Urinary bladder (tissue), 4 donors: ENCODE results near the gene XRRA1. TPM values are rescaled to one million over a fixed set of nuclear protein-coding genes. Genes with fewer than 3 reads are reported as not detected.
A peak's percentile ranks its signal among the peaks of the same experiment; 100 is the strongest.
"Not testable (repeated sequence)": the region's sequence is repeated elsewhere in the genome, so short reads cannot be mapped to it uniquely, and the experiment has no call there.

Source experiments
- DNase-seq: peaks from one replicate; pipeline ENCODE4 v3.0.0-alpha.2; 2015; ENCODE audit errors: extremely low spot score
- H3K27ac ChIP-seq: one replicate; pipeline ENCODE4 v1.5.1; 2013; ENCODE audit warnings: low read depth, mild to moderate bottlenecking, moderate library complexity
- H3K36me3 ChIP-seq: one replicate; pipeline ENCODE4 v1.6.1; 2013; ENCODE audit warnings: mild to moderate bottlenecking, moderate library complexity; ENCODE audit not compliant: insufficient read depth
- H3K4me1 ChIP-seq: one replicate; pipeline ENCODE4 v1.6.1; 2013; ENCODE audit warnings: mild to moderate bottlenecking, moderate library complexity; ENCODE audit not compliant: insufficient read depth
- H3K4me3 ChIP-seq: one replicate; pipeline ENCODE4 v1.5.1; 2013; ENCODE audit warnings: low read depth, low read length
- WGBS: extraction: QIAGEN DNeasy Blood & Tissue Kit; methylation state at CpG from one replicate; pipeline ENCODE4 v1.1.7; 2013; 5-methylcytosine and 5-hydroxymethylcytosine counted together
- polyA plus RNA-seq: library from polyadenylated mRNA; stranded (reverse); fragments of 200-250 nt; gene quantifications from one replicate; pipeline ENCODE4 v1.2.3, GENCODE V29; 2013
- total RNA-seq: library from RNA; depleted of rRNA; stranded (reverse); fragments of >200 nt; gene quantifications from one replicate; pipeline ENCODE4 v1.2.3, GENCODE V29; 2014
- donor health status: healthy with polysubstance abuse.
- donor health status: healthy.

Gene XRRA1
- total and polyA plus RNA-seq, 2 donors: 11.6 to 35.6 TPM

GRCh38 chr11:74825596-74825995 lies 123.3 kb downstream of the XRRA1 start:
- WGBS: 81% methylated on average over 2 of the region's 2 CpGs
- DNase-seq, H3K4me3 ChIP-seq, H3K27ac ChIP-seq, H3K36me3 ChIP-seq, H3K4me1 ChIP-seq: not testable (repeated sequence)

- WGBS: 95% methylated on average over 1 of the region's 1 CpG
Measured at GRCh38 chr11:74824285-74824982, 124.5 kb downstream of the XRRA1 start.

GRCh38 chr11:74822170-74822569 lies 126.7 kb downstream of the XRRA1 start:
- Histone ChIP-seq H3K27ac (no peak overlapping the region), H3K4me3 (no peak overlapping the region), H3K4me1 (no peaks in the 10 kb centered on the region), H3K36me3 (no peaks in the 10 kb centered on the region)
- WGBS: 22% methylated on average over 5 of the region's 5 CpGs
- DNase-seq: peak; percentile 11

More at GRCh38 chr11:74824285-74824982, 124.5 kb downstream of the XRRA1 start:
- Histone ChIP-seq H3K4me1 (no peaks in the 10 kb centered on the region), H3K36me3 (no peaks in the 10 kb centered on the region), H3K27ac (no peak overlapping the region), H3K4me3 (no peak overlapping the region)
- no peak for DNase-seq

- no peak for DNase-seq
- H3K36me3 ChIP-seq: no peaks in the 10 kb centered on the region
- H3K4me3 ChIP-seq: no peak overlapping the region
- H3K27ac ChIP-seq: no peak overlapping the region
- H3K4me1 ChIP-seq: no peaks in the 10 kb centered on the region
- 90% methylated on average over 1 of the region's 1 CpG for WGBS
Measured at GRCh38 chr11:74820763-74821162, 128.1 kb downstream of the XRRA1 start.

- Histone ChIP-seq H3K36me3 (no peaks in the 10 kb centered on the region), H3K4me1 (no peaks in the 10 kb centered on the region), H3K27ac (no peak overlapping the region), H3K4me3 (no peak overlapping the region)
- WGBS: 23% methylated on average over 1 of the region's 1 CpG
- DNase-seq: no peak
Measured at GRCh38 chr11:74819400-74819799, 129.5 kb downstream of the XRRA1 start.

- Histone ChIP-seq H3K4me1 (no peaks in the 10 kb centered on the region), H3K36me3 (no peaks in the 10 kb centered on the region), H3K27ac (no peak overlapping the region), H3K4me3 (no peak overlapping the region)
- no peak for DNase-seq
- 83% methylated on average over 3 of the region's 3 CpGs for WGBS
Measured at GRCh38 chr11:74818283-74818946, 130.5 kb downstream of the XRRA1 start.

GRCh38 chr11:74816664-74817063 lies 132.2 kb downstream of the XRRA1 start:
- 94% methylated on average over 2 of the region's 2 CpGs for WGBS
- Histone ChIP-seq H3K4me3 (no peak overlapping the region), H3K36me3 (peaks cover 2% of the 10 kb centered on the region), H3K4me1 (no peaks in the 10 kb centered on the region), H3K27ac (no peak overlapping the region)
- no peak for DNase-seq

GRCh38 chr11:74815966-74816365 lies 132.9 kb downstream of the XRRA1 start:
- Histone ChIP-seq H3K4me1 (no peaks in the 10 kb centered on the region), H3K36me3 (peaks cover 2% of the 10 kb centered on the region), H3K27ac (no peak overlapping the region), H3K4me3 (no peak overlapping the region)
- WGBS: 77% methylated on average over 3 of the region's 3 CpGs
- DNase-seq: no peak

GRCh38 chr11:74809801-74810200 lies 139.1 kb downstream of the XRRA1 start:
- H3K4me3 ChIP-seq: no peak overlapping the region
- H3K4me1 ChIP-seq: no peaks in the 10 kb centered on the region
- no peak for DNase-seq
- peaks cover 2% of the 10 kb centered on the region for H3K36me3 ChIP-seq
- H3K27ac ChIP-seq: no peak overlapping the region

- H3K4me3 ChIP-seq: no peak overlapping the region
- 93% methylated on average over 3 of the region's 3 CpGs for WGBS
- no peaks in the 10 kb centered on the region for H3K4me1 ChIP-seq
- H3K27ac ChIP-seq: no peak overlapping the region
- H3K36me3 ChIP-seq: no peaks in the 10 kb centered on the region
- DNase-seq: no peak
Measured at GRCh38 chr11:74806267-74806666, 142.6 kb downstream of the XRRA1 start.

GRCh38 chr11:74791333-74792100 lies 157.4 kb downstream of the XRRA1 start:
- DNase-seq: no peak
- H3K4me1 ChIP-seq: peaks cover 2% of the 10 kb centered on the region
- 85% methylated on average over 9 of the region's 9 CpGs for WGBS

More at GRCh38 chr11:74791333-74792100, 157.4 kb downstream of the XRRA1 start:
- Histone ChIP-seq H3K4me3 (no peak overlapping the region), H3K27ac (no peak overlapping the region), H3K36me3 (peaks cover 1% of the 10 kb centered on the region)
